ENCODE results near the gene KLHL36. TPM values are rescaled to one million over a fixed set of nuclear protein-coding genes. Genes with fewer than 3 reads are reported as not detected.

The KLHL36 gene
- total RNA-seq, 1 experiment from 2014 or later, result 36.7 TPM

DNA sequence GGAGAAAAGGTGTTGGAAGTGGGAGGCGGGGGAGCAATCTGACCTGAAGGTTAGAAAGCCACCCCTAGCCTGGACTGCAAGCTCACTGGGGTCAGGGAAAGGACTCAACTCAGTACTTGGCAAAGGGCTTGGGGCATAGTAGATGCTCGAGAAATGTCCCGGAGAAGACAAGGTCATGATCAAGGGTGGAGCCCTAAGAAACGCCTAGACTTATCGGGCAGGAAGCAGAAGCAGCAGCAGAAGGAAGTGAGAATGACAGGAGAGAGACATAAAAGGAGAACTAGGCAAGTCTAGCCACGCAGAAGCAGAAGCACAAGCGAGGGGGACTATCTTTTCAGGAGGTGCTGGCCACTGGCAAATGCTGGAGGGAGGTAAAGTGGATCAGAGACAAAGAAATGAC, 40.6 kb upstream of the KLHL36 start:
- WGBS (ENCODE audit: extremely low coverage, insufficient read length, low lambda C conversion rate), result no CpG with 5 or more reads among the region's 7 CpGs
- no peaks in the 10 kb centered on the region for H3K9me3 ChIP-seq (ENCODE audit: control insufficient read depth, low read depth, low read length)
- H3K9me3 Mint-ChIP-seq, result peaks cover 5 to 7% of the 10 kb centered on the region in 2 experiments; a peak in 3 of 5 replicates

More for the DNA sequence above, 40.6 kb upstream of the KLHL36 start:
- Histone ChIP-seq H2AFZ (ENCODE audit: low read length) (no peak overlapping the region), H3K23me2 (ENCODE audit: insufficient read length, low read depth, low read length, poor library complexity, severe bottlenecking) (no peaks in the 10 kb centered on the region), H2BK20ac (ENCODE audit: low read depth, low read length, poor library complexity, severe bottlenecking) (no peak overlapping the region), H3K79me1 (ENCODE audit: insufficient read depth, low read depth, low read length, poor library complexity, severe bottlenecking) (peaks cover 6% of the 10 kb centered on the region), H3K56ac (ENCODE audit: insufficient read length, low read depth, low read length) (no peak overlapping the region), H3K23ac (ENCODE audit: insufficient read length, low read depth, low read length) (no peak overlapping the region), H4K5ac (ENCODE audit: insufficient read length, low read depth, low read length) (no peak overlapping the region), H3K4me2 (ENCODE audit: insufficient read depth, insufficient read length, low read length) (no peak overlapping the region), H3K4ac (ENCODE audit: low read depth, low read length) (no peak overlapping the region), H3K18ac (ENCODE audit: insufficient read length, low read depth, low read length) (no peak overlapping the region), H4K20me1 (ENCODE audit: control insufficient read depth, insufficient read depth, insufficient read length) (no peaks in the 10 kb centered on the region), H3K27me3 (ENCODE audit: insufficient read depth, low read length) (no peaks in the 10 kb centered on the region), H3K4me1 (ENCODE audit: insufficient read depth, low read length) (no peaks in the 10 kb centered on the region), H2BK120ac (ENCODE audit: low read depth, low read length, poor library complexity, severe bottlenecking) (no peak overlapping the region), H3T11ph (ENCODE audit: low read length) (no peak overlapping the region), H2BK5ac (ENCODE audit: insufficient read length, low read length) (no peak overlapping the region), H3K79me2 (ENCODE audit: insufficient read depth, low read length) (peaks cover 5% of the 10 kb centered on the region; the same call in 1 of the 2 replicates), H3K9ac (ENCODE audit: extremely low read depth, insufficient read length, low read length) (no peak overlapping the region), H3K27ac (ENCODE audit: insufficient read length, low read depth, low read length) (no peak overlapping the region), H2AK5ac (ENCODE audit: insufficient read length, low read length) (no peak overlapping the region), H4K91ac (ENCODE audit: insufficient read length, low read depth, low read length) (no peak overlapping the region), H3K14ac (ENCODE audit: insufficient read depth, low read length) (no peak overlapping the region), H4K8ac (replicated peaks; ENCODE audit: insufficient read length, low read depth, low read length) (no peak overlapping the region), H2BK15ac (ENCODE audit: low read depth, low read length) (no peak overlapping the region), H2BK12ac (ENCODE audit: insufficient read length, low read depth, low read length) (no peak overlapping the region)
- peak overlapping the region in 1 of 3 experiments; percentile 12; a peak in 1 of 7 replicates for H3K27ac Mint-ChIP-seq
- H3K4me3 Mint-ChIP-seq, result no peak overlapping the region
- peaks cover 16 to 22% of the 10 kb centered on the region in 2 experiments for H3K4me1 Mint-ChIP-seq
- TF ChIP-seq, protein P1, sequence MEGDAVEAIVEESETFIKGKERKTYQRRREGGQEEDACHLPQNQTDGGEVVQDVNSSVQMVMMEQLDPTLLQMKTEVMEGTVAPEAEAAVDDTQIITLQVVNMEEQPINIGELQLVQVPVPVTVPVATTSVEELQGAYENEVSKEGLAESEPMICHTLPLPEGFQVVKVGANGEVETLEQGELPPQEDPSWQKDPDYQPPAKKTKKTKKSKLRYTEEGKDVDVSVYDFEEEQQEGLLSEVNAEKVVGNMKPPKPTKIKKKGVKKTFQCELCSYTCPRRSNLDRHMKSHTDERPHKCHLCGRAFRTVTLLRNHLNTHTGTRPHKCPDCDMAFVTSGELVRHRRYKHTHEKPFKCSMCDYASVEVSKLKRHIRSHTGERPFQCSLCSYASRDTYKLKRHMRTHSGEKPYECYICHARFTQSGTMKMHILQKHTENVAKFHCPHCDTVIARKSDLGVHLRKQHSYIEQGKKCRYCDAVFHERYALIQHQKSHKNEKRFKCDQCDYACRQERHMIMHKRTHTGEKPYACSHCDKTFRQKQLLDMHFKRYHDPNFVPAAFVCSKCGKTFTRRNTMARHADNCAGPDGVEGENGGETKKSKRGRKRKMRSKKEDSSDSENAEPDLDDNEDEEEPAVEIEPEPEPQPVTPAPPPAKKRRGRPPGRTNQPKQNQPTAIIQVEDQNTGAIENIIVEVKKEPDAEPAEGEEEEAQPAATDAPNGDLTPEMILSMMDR (conservative IDR thresholded peaks at IDR 0.05), result no peak
- DNase-seq, result no peak
- H3K36me3 Mint-ChIP-seq (ENCODE audit: insufficient read depth in 1 of 3, low read depth in 3 of 3), result peaks cover 14 to 25% (median 16%) of the 10 kb centered on the region in 3 experiments
- no peaks in the 10 kb centered on the region for H3K27me3 Mint-ChIP-seq (ENCODE audit: low read depth)
